Neural cell (in vitro differentiated cells): ENCODE data around the gene CIB4. TPM values are rescaled to one million over a fixed set of nuclear protein-coding genes. Genes with fewer than 3 reads are reported as not detected.

Experiments used
- H2AFZ ChIP-seq: fragments of 200-600, 300-800 bp; sonication (generic), shearing (Covaris generic); 2 replicates; pipeline ENCODE4 v1.6.0; 2014; ENCODE audit warnings: low read depth, mild to moderate bottlenecking, antibody characterized with exemption, low read length, moderate library complexity
- H3F3A ChIP-seq: fragments of 200-600 bp; shearing (Covaris generic); 2 replicates; pipeline ENCODE4 v1.6.1; 2016; ENCODE audit warnings: mild to moderate bottlenecking, moderate library complexity, mixed read lengths, antibody characterized with exemption, low read length; ENCODE audit not compliant: insufficient read depth, poor library complexity, severe bottlenecking
- H3K27ac ChIP-seq: fragments of 200-600, 300-800 bp; sonication (generic), shearing (Covaris generic); 2 replicates; pipeline ENCODE4 v1.5.1; 2014; ENCODE audit warnings: mild to moderate bottlenecking, low read length, moderate library complexity
- H3K27me3 ChIP-seq: fragments of 300-800, 200-600 bp; sonication (generic), shearing (Covaris generic); 2 replicates; pipeline ENCODE4 v1.6.0; 2014; ENCODE audit warnings: mild to moderate bottlenecking, low read depth, low read length, moderate library complexity; ENCODE audit not compliant: insufficient read depth
- H3K36me3 ChIP-seq: fragments of 300-800, 200-600 bp; sonication (generic), shearing (Covaris generic); 2 replicates; pipeline ENCODE4 v1.5.1; 2014; ENCODE audit warnings: mild to moderate bottlenecking, antibody characterized with exemption, low read length, moderate library complexity; ENCODE audit not compliant: insufficient read depth
- H3K4me2 ChIP-seq: fragments of 300-800, 200-600 bp; sonication (generic), shearing (Covaris generic); 2 replicates; pipeline ENCODE4 v1.6.0; 2014; ENCODE audit warnings: mild to moderate bottlenecking, low read length
- H3K4me3 ChIP-seq: fragments of 300-800, 200-600 bp; sonication (generic), shearing (Covaris generic); 2 replicates; pipeline ENCODE4 v1.5.1; 2014; ENCODE audit warnings: mild to moderate bottlenecking, low read length, moderate library complexity
- H3K79me2 ChIP-seq: fragments of 200-600 bp; shearing (Covaris generic); replicated peaks from 2 replicates; pipeline ENCODE4 v1.6.0; 2014; ENCODE audit warnings: mild to moderate bottlenecking, low read length, moderate library complexity; ENCODE audit not compliant: insufficient read depth
- H3K9ac ChIP-seq: fragments of 300-800, 200-600 bp; sonication (generic), shearing (Covaris generic); 2 replicates; pipeline ENCODE4 v1.6.1; 2016; ENCODE audit warnings: mild to moderate bottlenecking, low read length, mixed read lengths
- H3K9me2 ChIP-seq: fragments of 200-600 bp; shearing (Covaris generic); 2 replicates; pipeline ENCODE4 v1.6.1; 2016; ENCODE audit warnings: mild to moderate bottlenecking, low read length, mixed read lengths; ENCODE audit not compliant: insufficient read depth
- H3K9me3 ChIP-seq: fragments of 200-600, 300-800 bp; sonication (generic), shearing (Covaris generic); 2 replicates; pipeline ENCODE4 v1.6.1; 2016; ENCODE audit warnings: mild to moderate bottlenecking, mixed run types, low read length, moderate library complexity, mixed read lengths
- H4K20me1 ChIP-seq: fragments of 200-600 bp; shearing (Covaris generic); 2 replicates; pipeline ENCODE4 v1.6.1; 2016; ENCODE audit warnings: mild to moderate bottlenecking, mixed run types; ENCODE audit not compliant: insufficient read depth
- EP300 ChIP-seq: fragments of 450-650 bp; conservative IDR thresholded peaks from 2 replicates; pipeline ENCODE4 v1.6.1; 2014; ENCODE audit warnings: antibody characterized with exemption, mild to moderate bottlenecking, moderate library complexity; ENCODE audit not compliant: poor library complexity, severe bottlenecking
- EZH2 ChIP-seq: fragments of 200-600, 300-800 bp; shearing (Covaris generic), sonication (generic); IDR thresholded peaks from 2 replicates; pipeline ENCODE4 v1.6.1; 2014; ENCODE audit warnings: antibody characterized with exemption, low read length, borderline replicate concordance, mild to moderate bottlenecking; ENCODE audit not compliant: insufficient read depth, poor library complexity, severe bottlenecking
- MXI1 ChIP-seq: fragments of 450-650 bp; conservative IDR thresholded peaks from 2 replicates; pipeline ENCODE4 v1.6.1; 2014; ENCODE audit warnings: antibody characterized with exemption, mild to moderate bottlenecking; ENCODE audit not compliant: poor library complexity, severe bottlenecking
- POLR2AphosphoS5 ChIP-seq: IDR thresholded peaks from 2 replicates; pipeline ENCODE4 v1.6.1; 2012
- RAD21 ChIP-seq: fragments of 450-650 bp; conservative IDR thresholded peaks from 2 replicates; pipeline ENCODE4 v1.6.1; 2014; ENCODE audit warnings: antibody characterized with exemption, mild to moderate bottlenecking, moderate library complexity
- SMC3 ChIP-seq: fragments of 450-650 bp; conservative IDR thresholded peaks from 2 replicates; pipeline ENCODE4 v1.6.1; 2014; ENCODE audit warnings: antibody characterized with exemption, mild to moderate bottlenecking, moderate library complexity; ENCODE audit not compliant: poor library complexity
- TAF1 ChIP-seq: IDR thresholded peaks from 2 replicates; pipeline ENCODE4 v1.6.1; 2012; ENCODE audit warnings: low read depth
- polyA plus RNA-seq: library from polyadenylated mRNA; depleted of rRNA; stranded (reverse); fragments of >200 nt; gene quantifications from 2 replicates; pipeline ENCODE4 v1.2.3, GENCODE V29; 2014
- TF ChIP-seq, protein P1 (sequence below): fragments of 450-650 bp; IDR thresholded peaks from 2 replicates; pipeline ENCODE4 v1.5.1; 2014; ENCODE audit warnings: antibody characterized with exemption, mild to moderate bottlenecking, moderate library complexity; ENCODE audit not compliant: poor library complexity, severe bottlenecking
- TF ChIP-seq, protein P2 (sequence below): IDR thresholded peaks from 2 replicates; pipeline ENCODE4 v1.6.1; 2012; ENCODE audit warnings: borderline replicate concordance

Gene CIB4
- polyA plus RNA-seq, 1 donor from 2014 or later, result not detected

DNA sequence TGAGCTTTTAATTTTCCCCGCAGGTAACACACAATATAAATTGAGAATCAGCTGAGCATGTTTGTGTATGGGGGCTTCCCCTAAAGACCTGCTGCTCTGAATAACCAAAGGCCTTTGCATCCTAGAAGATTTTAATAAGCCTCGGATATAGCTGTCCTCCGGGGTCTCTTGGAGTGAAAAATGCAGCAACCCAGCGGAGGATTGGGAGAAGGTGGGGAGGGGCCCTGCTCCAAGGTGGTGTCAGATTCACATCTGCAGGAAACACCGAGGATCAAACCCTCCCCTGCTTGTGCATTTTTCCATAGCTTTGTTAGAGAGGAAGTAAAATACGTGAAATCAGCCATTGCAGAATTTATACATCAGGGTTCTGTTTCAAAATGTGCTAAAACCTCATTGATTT is 100.2 kb downstream of the CIB4 start:
- Histone ChIP-seq H3K9ac (peak overlapping the region; percentile 4), H3K27me3 (no peaks in the 10 kb centered on the region), H3F3A (no peaks in the 10 kb centered on the region), H3K9me3 (no peaks in the 10 kb centered on the region), H4K20me1 (no peaks in the 10 kb centered on the region), H3K9me2 (no peaks in the 10 kb centered on the region), H3K36me3 (no peaks in the 10 kb centered on the region), H3K27ac (no peak overlapping the region), H3K79me2 (no peaks in the 10 kb centered on the region), H2AFZ (no peak overlapping the region), H3K4me2 (no peak overlapping the region), H3K4me3 (no peak overlapping the region)
- no peak for TF ChIP-seq SMC3
- TF ChIP-seq MXI1, result no peak
- TF ChIP-seq, protein P1, sequence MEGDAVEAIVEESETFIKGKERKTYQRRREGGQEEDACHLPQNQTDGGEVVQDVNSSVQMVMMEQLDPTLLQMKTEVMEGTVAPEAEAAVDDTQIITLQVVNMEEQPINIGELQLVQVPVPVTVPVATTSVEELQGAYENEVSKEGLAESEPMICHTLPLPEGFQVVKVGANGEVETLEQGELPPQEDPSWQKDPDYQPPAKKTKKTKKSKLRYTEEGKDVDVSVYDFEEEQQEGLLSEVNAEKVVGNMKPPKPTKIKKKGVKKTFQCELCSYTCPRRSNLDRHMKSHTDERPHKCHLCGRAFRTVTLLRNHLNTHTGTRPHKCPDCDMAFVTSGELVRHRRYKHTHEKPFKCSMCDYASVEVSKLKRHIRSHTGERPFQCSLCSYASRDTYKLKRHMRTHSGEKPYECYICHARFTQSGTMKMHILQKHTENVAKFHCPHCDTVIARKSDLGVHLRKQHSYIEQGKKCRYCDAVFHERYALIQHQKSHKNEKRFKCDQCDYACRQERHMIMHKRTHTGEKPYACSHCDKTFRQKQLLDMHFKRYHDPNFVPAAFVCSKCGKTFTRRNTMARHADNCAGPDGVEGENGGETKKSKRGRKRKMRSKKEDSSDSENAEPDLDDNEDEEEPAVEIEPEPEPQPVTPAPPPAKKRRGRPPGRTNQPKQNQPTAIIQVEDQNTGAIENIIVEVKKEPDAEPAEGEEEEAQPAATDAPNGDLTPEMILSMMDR, result no peak
- TF ChIP-seq EP300, result no peak
- TF ChIP-seq, protein P2, sequence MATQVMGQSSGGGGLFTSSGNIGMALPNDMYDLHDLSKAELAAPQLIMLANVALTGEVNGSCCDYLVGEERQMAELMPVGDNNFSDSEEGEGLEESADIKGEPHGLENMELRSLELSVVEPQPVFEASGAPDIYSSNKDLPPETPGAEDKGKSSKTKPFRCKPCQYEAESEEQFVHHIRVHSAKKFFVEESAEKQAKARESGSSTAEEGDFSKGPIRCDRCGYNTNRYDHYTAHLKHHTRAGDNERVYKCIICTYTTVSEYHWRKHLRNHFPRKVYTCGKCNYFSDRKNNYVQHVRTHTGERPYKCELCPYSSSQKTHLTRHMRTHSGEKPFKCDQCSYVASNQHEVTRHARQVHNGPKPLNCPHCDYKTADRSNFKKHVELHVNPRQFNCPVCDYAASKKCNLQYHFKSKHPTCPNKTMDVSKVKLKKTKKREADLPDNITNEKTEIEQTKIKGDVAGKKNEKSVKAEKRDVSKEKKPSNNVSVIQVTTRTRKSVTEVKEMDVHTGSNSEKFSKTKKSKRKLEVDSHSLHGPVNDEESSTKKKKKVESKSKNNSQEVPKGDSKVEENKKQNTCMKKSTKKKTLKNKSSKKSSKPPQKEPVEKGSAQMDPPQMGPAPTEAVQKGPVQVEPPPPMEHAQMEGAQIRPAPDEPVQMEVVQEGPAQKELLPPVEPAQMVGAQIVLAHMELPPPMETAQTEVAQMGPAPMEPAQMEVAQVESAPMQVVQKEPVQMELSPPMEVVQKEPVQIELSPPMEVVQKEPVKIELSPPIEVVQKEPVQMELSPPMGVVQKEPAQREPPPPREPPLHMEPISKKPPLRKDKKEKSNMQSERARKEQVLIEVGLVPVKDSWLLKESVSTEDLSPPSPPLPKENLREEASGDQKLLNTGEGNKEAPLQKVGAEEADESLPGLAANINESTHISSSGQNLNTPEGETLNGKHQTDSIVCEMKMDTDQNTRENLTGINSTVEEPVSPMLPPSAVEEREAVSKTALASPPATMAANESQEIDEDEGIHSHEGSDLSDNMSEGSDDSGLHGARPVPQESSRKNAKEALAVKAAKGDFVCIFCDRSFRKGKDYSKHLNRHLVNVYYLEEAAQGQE, result no peak
- no peak for TF ChIP-seq TAF1
- no peak for TF ChIP-seq EZH2
- TF ChIP-seq POLR2AphosphoS5, result no peak
- no peak for TF ChIP-seq RAD21

DNA sequence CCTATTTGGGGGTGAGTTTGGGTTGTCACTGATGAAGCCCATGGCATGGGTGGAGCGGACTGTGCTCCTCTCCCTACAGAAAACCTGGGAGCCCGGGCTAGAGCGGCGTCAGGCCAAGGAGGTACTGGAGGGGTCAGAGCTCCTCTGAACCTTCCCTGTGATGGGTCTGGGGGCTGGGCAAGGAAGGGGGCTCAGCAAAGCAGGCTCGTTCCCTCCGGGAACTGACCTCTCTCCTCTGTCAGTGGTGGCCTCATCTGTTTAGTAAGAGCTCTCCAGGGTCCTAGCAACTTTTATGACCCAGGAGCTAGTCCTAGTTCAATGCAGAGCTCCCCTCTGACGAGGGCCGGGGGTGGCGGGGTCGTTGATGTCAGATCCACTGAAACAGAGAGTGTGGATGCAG is 100.9 kb downstream of the CIB4 start:
- no peaks in the 10 kb centered on the region for H3F3A ChIP-seq
- H3K4me2 ChIP-seq, result no peak overlapping the region
- H3K27me3 ChIP-seq, result no peaks in the 10 kb centered on the region
- no peak overlapping the region for H3K9ac ChIP-seq
- H3K79me2 ChIP-seq, result no peaks in the 10 kb centered on the region
- no peak overlapping the region for H3K4me3 ChIP-seq
- no peaks in the 10 kb centered on the region for H4K20me1 ChIP-seq
- H2AFZ ChIP-seq, result no peak overlapping the region
- H3K36me3 ChIP-seq, result no peaks in the 10 kb centered on the region
- TF ChIP-seq, protein P1, result no peak
- TF ChIP-seq RAD21 (no peak), SMC3 (no peak), TAF1 (no peak), POLR2AphosphoS5 (no peak), EZH2 (no peak), EP300 (no peak), MXI1 (no peak)
- TF ChIP-seq, protein P2, result no peak
- no peaks in the 10 kb centered on the region for H3K9me2 ChIP-seq
- H3K9me3 ChIP-seq, result no peaks in the 10 kb centered on the region
- H3K27ac ChIP-seq, result no peak overlapping the region
